PC-9 (cell line): ENCODE results near the gene RORC. TPM values are rescaled to one million over a fixed set of nuclear protein-coding genes. Genes with fewer than 3 reads are reported as not detected.

Experiments
- BruUV-seq: library from RNA; stranded (reverse); fragments of 400-500 nt; replicated peaks from 2 replicates; lab custom pipeline; 2021; lab: Mats Ljungman, UMichigan
- CTCF ChIA-PET: fragments of 300-600 bp; sonication (Branson Sonifier 250); formaldehyde crosslinking; loops from one replicate; lab custom pipeline; 2022; ENCODE audit warnings: antibody characterized with exemption; lab: Charles Lee
- POLR2A ChIA-PET: fragments of 300-600 bp; sonication (Branson Sonifier 250); formaldehyde crosslinking; loops from one replicate; lab custom pipeline; 2022; ENCODE audit warnings: antibody characterized with exemption; ENCODE audit not compliant: unreplicated experiment; lab: Charles Lee
- DNase-seq, 2 experiments: peaks; one replicate each; pipeline versions ENCODE4 v3.0.0 to v3.0.0-alpha.2; 2015 to 2022; ENCODE audit warnings: mixed read lengths in 1 of 2
- H2AFZ ChIP-seq: fragments of 200-600 bp; sonication (generic); 2 replicates; pipeline ENCODE4 v1.8.1; 2017; ENCODE audit warnings: antibody characterized with exemption
- H3F3A ChIP-seq: fragments of 200-600 bp; sonication (generic); 2 replicates; pipeline ENCODE4 v1.8.1; 2017; ENCODE audit warnings: antibody characterized with exemption, mild to moderate bottlenecking, low read depth; ENCODE audit not compliant: insufficient read depth
- H3K27ac ChIP-seq: fragments of 200-600 bp; sonication (generic); 2 replicates; pipeline ENCODE4 v1.6.1; 2016; ENCODE audit warnings: mixed run types
- H3K27me3 ChIP-seq: fragments of 200-600 bp; sonication (generic); 2 replicates; pipeline ENCODE4 v1.6.1; 2016; ENCODE audit warnings: low read depth, mixed run types; ENCODE audit not compliant: insufficient read depth
- H3K36me3 ChIP-seq: fragments of 200-600 bp; sonication (generic); 2 replicates; pipeline ENCODE4 v1.6.1; 2016; ENCODE audit warnings: low read depth, mixed run types
- H3K4me1 ChIP-seq: fragments of 200-600 bp; sonication (generic); replicated peaks from 2 replicates; pipeline ENCODE4 v1.6.1; 2016; ENCODE audit warnings: mixed run types; ENCODE audit not compliant: insufficient read depth
- H3K4me2 ChIP-seq: fragments of 200-600 bp; sonication (generic); 2 replicates; pipeline ENCODE4 v1.6.1; 2017; ENCODE audit warnings: mixed run types
- H3K4me3 ChIP-seq: fragments of 200-600 bp; sonication (generic); 2 replicates; pipeline ENCODE4 v1.6.1; 2016; ENCODE audit warnings: mixed run types
- H3K79me2 ChIP-seq: fragments of 200-600 bp; sonication (generic); 2 replicates; pipeline ENCODE4 v1.6.1; 2017; ENCODE audit warnings: low read depth, mixed run types
- H3K9me2 ChIP-seq: fragments of 200-600 bp; sonication (generic); 2 replicates; pipeline ENCODE4 v1.8.1; 2017; ENCODE audit warnings: mild to moderate bottlenecking; ENCODE audit not compliant: insufficient read depth
- H3K9me3 ChIP-seq: fragments of 200-600 bp; sonication (generic); 2 replicates; pipeline ENCODE4 v1.8.1; 2016; ENCODE audit warnings: low read depth; ENCODE audit not compliant: insufficient read depth
- H4K20me1 ChIP-seq: fragments of 200-600 bp; sonication (generic); 2 replicates; pipeline ENCODE4 v1.8.1; 2017; ENCODE audit not compliant: insufficient read depth
- EZH2 ChIP-seq: fragments of 200-600 bp; sonication (generic); IDR thresholded peaks from 2 replicates; pipeline ENCODE4 v1.8.0; 2017; ENCODE audit warnings: antibody characterized with exemption, low read depth
- intact Hi-C: fragments of 100-400 bp; cut with micrococcal nuclease; formaldehyde crosslinking; loops from one replicate; pipeline ENCODE4 v1.10.0; 2022; ENCODE audit not compliant: unreplicated experiment
- total RNA-seq: library from RNA; stranded (reverse); gene quantifications from 2 replicates; pipeline ENCODE4 v1.2.3, GENCODE V29; 2021
- TF ChIP-seq, protein P1 (sequence below): fragments of 200-600 bp; sonication (generic); conservative IDR thresholded peaks from 2 replicates; pipeline ENCODE4 v1.6.1; 2017; ENCODE audit warnings: mixed run types, antibody characterized with exemption, mild to moderate bottlenecking, moderate library complexity

Gene RORC
- total RNA-seq, 1 experiment from 2014 or later, result 0.35 TPM

DNA sequence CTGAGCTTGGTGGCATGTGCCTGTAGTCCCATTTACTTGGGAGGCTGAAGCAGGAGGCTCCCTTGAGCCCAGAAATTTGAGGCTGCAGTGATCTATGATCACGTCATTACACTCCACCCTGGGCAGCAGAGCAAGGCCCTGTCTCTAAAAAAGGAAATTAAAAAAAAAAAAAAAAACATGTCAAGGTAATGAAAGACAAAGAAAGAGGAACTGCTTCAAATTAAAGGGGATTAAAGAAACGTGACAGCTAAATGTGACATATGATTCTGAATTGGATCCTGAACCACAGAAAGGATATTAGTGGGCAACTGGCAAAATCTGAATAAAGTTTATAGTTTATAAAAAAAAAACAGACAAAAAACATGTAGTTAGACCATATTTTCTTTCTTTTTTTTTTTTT is 11.8 kb upstream of the RORC start:
- Histone ChIP-seq H3K27ac (no peak overlapping the region), H3F3A (peaks cover 22% of the 10 kb centered on the region; the same call in 1 of the 2 replicates), H3K79me2 (peaks cover 13% of the 10 kb centered on the region; the same call in 1 of the 2 replicates), H4K20me1 (no peaks in the 10 kb centered on the region), H3K36me3 (no peaks in the 10 kb centered on the region), H3K27me3 (no peaks in the 10 kb centered on the region), H3K9me3 (no peaks in the 10 kb centered on the region), H3K4me2 (no peak overlapping the region), H3K9me2 (no peaks in the 10 kb centered on the region), H3K4me3 (no peak overlapping the region), H3K4me1 (peaks cover 16% of the 10 kb centered on the region), H2AFZ (no peak overlapping the region)
- intact Hi-C loops, result no loop called here
- DNase-seq, result no peak
- ChIA-PET CTCF (interaction anchor here (0.7 kb wide), 1 partner anchor 14 kb away, joined by 4 read pairs; no protein-coding TSS in a partner anchor), POLR2A (interaction anchor here (0.6 kb wide), 1 partner anchor 268 kb away, joined by 3 read pairs; no protein-coding TSS in a partner anchor)
- no TSS peak for BruUV-seq
- no peak for TF ChIP-seq EZH2
- TF ChIP-seq, protein P1, sequence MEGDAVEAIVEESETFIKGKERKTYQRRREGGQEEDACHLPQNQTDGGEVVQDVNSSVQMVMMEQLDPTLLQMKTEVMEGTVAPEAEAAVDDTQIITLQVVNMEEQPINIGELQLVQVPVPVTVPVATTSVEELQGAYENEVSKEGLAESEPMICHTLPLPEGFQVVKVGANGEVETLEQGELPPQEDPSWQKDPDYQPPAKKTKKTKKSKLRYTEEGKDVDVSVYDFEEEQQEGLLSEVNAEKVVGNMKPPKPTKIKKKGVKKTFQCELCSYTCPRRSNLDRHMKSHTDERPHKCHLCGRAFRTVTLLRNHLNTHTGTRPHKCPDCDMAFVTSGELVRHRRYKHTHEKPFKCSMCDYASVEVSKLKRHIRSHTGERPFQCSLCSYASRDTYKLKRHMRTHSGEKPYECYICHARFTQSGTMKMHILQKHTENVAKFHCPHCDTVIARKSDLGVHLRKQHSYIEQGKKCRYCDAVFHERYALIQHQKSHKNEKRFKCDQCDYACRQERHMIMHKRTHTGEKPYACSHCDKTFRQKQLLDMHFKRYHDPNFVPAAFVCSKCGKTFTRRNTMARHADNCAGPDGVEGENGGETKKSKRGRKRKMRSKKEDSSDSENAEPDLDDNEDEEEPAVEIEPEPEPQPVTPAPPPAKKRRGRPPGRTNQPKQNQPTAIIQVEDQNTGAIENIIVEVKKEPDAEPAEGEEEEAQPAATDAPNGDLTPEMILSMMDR, result no peak

DNA sequence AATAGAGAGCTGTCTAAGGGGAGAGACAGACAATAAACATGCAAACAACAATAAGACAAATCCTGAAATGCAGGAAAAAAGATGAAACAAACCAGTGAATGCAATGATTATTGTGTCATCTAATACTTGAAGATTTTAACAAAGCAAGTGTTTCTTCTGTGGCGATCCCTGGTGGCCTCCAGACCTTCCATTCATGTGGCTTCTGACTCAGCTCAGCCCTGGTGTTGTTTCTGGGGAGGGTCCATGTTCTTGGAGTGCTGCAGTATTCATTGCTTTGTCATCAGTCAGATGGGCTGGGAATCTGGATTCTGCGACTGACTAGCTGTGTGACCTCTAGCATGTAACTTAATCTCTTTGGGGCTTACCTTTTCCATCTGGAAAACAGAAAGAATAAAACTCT is 9.5 kb upstream of the RORC start:
- TF ChIP-seq, protein P1, result no peak
- TF ChIP-seq EZH2, result no peak
- Histone ChIP-seq H3K4me2 (peak overlapping the region; percentile 77), H2AFZ (no peak overlapping the region), H3K9me3 (no peaks in the 10 kb centered on the region), H3K79me2 (peaks cover 18% of the 10 kb centered on the region; the same call in 1 of the 2 replicates), H3K4me3 (peak overlapping the region; percentile 57; the same call in 1 of the 2 replicates), H3K27ac (peak overlapping the region; percentile 86; the same call in 1 of the 2 replicates), H3K4me1 (peaks cover 31% of the 10 kb centered on the region), H3K9me2 (no peaks in the 10 kb centered on the region), H3K36me3 (no peaks in the 10 kb centered on the region), H4K20me1 (no peaks in the 10 kb centered on the region), H3F3A (peaks cover 26% of the 10 kb centered on the region), H3K27me3 (no peaks in the 10 kb centered on the region)
- POLR2A ChIA-PET, result interaction anchor here (0.6 kb wide), 2 partner anchors 131 to 148 kb away, joined by 3 to 9 read pairs; no protein-coding TSS in a partner anchor
- intact Hi-C loops, result no loop called here
- CTCF ChIA-PET, result no interaction called here
- peak; percentile 22 to 32 for DNase-seq
- no TSS peak for BruUV-seq

DNA sequence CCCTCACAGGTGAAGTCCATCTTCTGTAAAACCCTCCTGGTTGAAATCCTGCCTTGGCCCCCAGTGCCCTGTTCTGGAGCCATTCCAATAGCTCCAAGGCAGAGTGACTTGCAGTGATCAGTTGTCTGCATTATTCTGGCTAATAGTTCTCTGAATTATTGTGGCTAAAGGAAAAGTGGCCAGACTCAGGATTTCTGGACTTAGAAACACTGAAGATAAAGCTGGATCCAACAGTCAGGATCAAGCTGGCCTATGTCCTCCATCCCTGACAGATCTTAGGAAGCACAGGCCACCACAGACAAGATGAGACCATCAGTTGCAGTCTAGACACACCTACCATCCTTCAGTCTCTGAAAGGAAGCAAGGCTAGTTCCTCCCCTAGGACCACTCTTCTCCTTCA is 8.8 kb upstream of the RORC start:
- intact Hi-C loops, result no loop called here
- ChIA-PET CTCF (interaction anchor here (0.8 kb wide), 1 partner anchor 10 kb away, joined by 4 read pairs; no protein-coding TSS in a partner anchor), POLR2A (interaction anchor here (0.6 to 1.1 kb wide), 7 partner anchors 56 to 346 kb away, joined by 3 to 9 read pairs (median 5); no protein-coding TSS in a partner anchor)
- no peaks in the 10 kb centered on the region for H3K27me3 ChIP-seq
- H3K36me3 ChIP-seq, result no peaks in the 10 kb centered on the region
- peak overlapping the region; percentile 57 for H3K4me3 ChIP-seq
- no peaks in the 10 kb centered on the region for H3K9me3 ChIP-seq
- BruUV-seq, result TSS peak; percentile 66
- TF ChIP-seq EZH2, result no peak
- TF ChIP-seq, protein P1, result no peak
- no peaks in the 10 kb centered on the region for H4K20me1 ChIP-seq
- H3K4me1 ChIP-seq, result peaks cover 35% of the 10 kb centered on the region
- H3K27ac ChIP-seq, result peak overlapping the region; percentile 86
- peaks cover 32% of the 10 kb centered on the region for H3F3A ChIP-seq
- H3K4me2 ChIP-seq, result peak overlapping the region; percentile 77
- peak overlapping the region; percentile 80; the same call in 1 of the 2 replicates for H2AFZ ChIP-seq
- H3K79me2 ChIP-seq, result peaks cover 18% of the 10 kb centered on the region; the same call in 1 of the 2 replicates
- no peaks in the 10 kb centered on the region for H3K9me2 ChIP-seq
- peak in 1 of 2 experiments; percentile 33 for DNase-seq
